DLD1 (cell line): ENCODE data around the gene RAB27B.

Experiments
- in situ Hi-C: cut with HindIII; loops from 2 replicates; pipeline ENCODE4 v1.10.0; 2017; ENCODE audit warnings: low sequenced_read_pairs

The RAB27B gene

DNA sequence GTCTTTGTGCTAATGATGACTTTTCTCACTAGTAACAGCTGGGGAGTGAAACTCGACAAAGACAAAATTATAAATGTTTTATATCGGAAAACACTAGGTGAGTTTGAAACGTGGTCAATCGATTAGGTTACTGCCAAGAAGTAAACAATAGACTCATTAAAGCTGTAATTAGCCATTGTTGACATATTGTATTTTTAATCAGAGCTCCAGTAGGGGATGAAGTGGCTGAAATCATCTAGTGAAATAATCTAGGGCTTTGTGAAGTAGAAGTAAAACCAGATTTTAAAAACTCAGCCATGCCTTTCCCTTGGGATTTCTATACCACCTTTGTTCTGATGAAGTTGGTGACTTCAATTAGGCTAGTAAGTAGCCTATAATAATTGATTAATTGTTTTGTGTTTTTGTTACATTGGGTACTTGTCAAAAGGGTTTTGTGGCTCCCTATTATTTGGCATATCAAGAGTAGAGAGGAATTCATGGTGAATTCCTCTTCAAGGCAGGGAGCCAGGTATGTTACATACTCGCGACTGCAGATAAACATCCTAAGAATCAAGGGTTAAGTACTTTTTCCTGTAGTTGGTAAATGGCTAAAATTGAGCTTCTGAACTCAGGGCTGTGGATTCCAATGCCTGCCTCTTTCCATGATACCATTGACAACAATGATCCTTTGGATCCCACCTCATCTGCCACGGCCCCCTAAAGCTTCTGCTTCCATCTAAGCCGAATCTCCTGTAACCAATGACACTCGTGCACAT lies 31.6 kb downstream of the RAB27B start:
- in situ Hi-C loops, result no loop called here

DNA sequence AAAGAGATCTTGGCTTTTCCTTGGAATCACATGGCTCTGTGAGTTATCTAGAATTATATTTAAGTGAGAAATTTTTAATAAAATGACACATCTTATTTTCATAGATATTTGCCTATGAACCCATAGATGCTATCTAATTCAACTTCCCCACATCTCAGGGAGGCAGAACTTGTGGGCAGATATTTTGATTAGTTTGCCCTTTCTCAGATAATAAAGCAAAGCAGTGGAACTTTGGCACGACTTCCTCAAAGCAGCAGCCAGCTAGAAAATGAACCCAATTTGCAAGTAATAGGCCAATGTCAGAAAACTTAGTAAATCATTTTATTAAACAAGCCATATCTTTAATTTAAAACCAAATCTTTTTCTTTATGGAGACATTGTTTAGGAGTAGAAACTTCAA lies 32.7 kb downstream of the RAB27B start:
- in situ Hi-C loops, result no loop called here

DNA sequence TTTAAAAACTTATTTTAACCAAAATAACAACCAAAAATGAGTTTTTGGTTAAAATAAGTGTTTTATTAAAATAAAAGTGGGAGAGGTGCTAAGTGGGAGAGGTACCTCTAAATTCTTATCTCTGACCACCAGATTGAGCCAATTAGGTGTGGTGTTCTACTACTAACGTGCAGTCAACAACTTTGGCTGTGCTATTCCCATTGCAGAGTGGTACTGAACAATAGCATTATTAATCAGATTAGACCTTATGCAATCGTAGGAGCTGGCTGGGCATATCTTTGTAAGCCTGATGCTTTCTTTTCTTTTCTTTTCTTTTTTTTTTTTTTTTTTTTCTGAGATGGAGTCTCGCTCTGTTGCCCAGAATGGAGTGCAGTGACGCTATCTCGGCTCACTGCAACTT lies 38.9 kb downstream of the RAB27B start:
- in situ Hi-C loops, result no loop called here

DNA sequence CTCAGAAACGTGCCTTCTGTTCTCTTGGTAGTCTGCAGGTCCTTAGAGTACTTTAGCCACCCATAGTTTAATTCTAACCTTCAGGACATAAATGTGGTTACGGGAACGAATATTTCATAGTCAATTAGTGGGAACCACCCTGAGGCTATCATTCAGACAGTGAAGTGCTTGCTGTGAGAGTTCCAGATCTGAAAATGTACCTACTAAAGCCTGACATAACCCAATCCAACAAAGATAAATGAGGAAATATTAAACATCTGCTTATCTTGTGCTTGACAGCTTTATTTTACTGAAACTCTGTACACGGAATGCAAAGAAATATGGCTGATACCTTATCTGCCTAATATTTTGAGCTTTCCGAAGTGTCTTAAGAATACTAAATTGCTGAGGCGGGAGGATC lies 43.0 kb downstream of the RAB27B start:
- in situ Hi-C loops, result no loop called here

DNA sequence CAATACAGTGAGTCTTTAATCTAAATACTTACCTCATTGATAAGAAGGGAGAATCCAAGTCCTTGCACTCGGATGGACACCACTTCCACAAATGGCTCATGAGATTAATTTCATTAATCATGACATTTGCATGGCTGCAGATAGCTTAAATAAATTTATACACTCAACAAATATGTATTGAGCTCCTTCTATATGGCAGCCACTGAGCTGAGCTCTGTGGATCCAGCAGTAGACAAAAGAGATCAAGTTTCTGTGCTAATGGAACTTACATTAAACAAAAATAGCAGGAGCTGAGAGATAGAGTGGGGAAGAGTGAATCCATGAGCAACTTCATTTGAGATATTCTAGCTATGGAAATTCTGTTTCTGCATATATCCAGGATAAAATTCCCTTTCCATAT lies 44.4 kb downstream of the RAB27B start:
- in situ Hi-C loops, result no loop called here

DNA sequence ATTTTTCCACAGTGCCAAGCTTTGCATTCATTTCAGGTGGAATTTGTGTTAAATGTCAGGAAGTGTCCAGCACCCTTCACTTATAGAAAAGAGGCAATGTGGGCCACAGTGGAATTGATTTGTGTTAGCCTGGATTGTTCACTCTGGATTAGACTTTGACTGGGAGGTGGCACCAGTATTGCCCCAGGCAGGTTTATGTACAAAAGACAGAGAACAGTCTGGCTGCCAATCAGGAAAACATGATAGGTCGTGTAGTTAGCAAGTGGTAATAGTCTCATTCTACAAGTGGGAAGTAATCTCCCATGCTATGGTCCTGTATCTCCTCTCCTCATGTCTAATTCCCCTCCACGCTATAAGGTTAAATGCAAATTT lies 45.6 kb downstream of the RAB27B start:
- in situ Hi-C loops, result no loop called here

DNA sequence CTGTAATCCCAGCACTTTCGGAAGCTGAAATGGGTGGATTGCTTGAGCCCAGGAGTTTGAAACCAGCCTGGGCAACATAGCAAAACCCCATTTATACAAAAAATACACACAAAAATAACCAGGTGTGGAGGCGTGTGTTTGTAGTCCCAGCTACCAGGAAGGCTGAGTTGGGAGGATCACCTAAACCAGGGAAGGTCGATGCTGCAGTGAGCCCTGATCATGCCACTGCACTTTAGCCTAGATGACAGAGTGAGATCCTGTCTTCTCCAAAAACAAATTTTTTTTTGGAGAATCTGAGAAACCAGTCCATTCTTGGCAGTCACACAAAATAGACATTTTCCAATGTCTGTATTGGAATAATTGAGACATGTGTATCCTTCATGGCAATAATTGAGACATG lies 46.8 kb downstream of the RAB27B start:
- in situ Hi-C loops, result no loop called here

- in situ Hi-C loops, result no loop called here
Measured at GRCh38 chr18:54877076-54877475, 48.8 kb downstream of the RAB27B start.

DNA sequence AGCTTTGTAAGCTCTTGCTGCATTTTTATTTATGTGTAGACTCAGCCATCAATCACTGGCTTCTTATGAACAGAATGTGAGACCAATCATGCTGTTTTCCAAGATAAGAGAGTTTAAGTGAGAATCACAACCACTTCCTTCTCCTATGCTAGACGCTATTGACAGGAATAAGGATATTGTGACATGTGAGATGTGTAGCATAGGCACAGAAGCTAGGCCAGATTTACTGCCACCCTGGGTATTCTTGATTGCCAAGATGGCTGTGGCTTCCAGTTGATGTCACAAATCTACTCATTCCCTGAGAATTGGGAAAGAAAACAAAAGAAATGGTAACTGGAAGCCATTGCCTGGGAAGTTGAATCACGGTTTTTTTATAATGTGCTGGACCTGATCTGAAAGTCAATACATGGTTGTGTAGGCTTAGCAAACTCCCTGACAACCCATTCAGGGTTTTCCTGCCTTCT lies 49.9 kb downstream of the RAB27B start:
- in situ Hi-C loops, result no loop called here

GRCh38 chr18:54878659-54879358 lies 50.5 kb downstream of the RAB27B start:
- in situ Hi-C loops, result no loop called here

- in situ Hi-C loops, result no loop called here
Measured at GRCh38 chr18:54879691-54880090, 51.4 kb downstream of the RAB27B start.

DNA sequence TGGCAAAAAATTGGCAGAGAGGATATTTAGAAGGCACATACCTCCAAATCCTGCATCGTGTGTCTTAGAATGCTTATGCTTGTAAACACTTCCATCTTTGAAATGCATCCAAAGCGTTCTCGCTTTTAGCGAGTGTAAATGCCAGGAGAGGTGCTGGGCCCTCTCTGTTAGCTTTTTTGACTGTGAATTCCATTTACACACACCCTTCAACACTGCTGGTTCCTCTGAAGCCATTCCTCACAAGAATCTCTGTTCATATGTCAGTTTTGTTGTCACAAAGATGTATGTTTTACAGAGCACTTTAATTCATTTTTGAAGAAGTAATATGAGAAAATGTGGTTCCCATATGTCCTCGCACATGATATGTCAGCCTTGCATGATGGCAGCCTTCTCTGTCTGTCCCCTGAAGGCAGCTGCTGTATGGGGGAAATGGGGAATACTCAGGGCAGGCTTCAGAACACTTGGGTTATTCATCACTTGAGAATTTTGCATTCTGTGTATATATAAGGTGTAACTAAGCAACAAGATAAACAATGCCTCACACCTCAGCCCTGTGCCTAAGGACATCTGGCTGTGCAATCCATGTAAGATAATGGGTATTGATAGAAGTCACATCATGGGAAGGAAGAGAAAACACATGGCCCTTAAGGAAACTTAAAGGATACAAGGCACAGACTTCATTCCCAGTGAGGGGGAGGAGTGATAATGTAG lies 52.3 kb downstream of the RAB27B start:
- in situ Hi-C loops, result no loop called here

DNA sequence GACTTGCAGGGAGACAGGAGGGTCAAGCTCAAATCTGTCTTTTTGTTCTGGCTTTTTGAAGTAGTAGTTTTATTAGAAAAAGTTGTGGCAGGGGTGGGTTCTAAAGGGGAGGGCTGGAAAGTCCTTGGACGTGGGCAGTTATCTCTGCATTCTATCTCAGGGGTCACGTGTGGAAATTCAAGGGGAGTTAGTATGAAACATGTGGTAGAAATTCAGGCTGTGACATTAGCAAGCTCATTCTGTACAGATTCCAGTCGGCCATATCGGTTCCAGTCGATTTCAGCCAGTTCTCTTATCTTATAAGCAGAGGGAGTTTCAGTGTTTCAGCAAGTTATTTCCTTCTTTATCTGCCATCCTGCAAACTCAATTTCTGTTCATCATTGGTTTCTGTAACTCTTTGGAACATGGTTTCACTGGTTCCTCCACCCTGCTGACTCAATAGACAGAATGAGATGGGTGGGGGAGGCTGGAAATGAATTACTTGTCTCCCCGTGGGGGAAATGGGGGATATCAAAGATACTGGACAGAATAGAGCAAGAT lies 53.0 kb downstream of the RAB27B start:
- in situ Hi-C loops, result no loop called here

DNA sequence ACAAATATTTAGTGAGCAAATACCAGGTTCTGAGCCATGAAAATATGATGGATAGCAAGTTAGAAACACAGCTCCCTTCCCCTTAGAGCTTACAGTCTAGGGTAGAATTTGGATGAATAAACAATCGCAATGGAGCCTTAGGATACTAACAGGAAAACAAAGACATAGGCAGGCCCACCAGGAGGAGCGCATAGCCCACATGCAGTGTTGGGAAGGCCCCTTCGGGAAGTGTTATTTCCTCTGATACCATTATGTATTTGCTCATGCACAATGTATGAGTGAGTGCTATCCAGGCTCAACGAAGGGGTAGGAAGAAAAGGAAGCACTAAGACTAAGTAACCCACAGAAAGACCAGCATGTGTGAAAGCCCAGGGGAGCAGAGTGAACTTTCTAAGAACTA lies 54.0 kb downstream of the RAB27B start:
- in situ Hi-C loops, result no loop called here

DNA sequence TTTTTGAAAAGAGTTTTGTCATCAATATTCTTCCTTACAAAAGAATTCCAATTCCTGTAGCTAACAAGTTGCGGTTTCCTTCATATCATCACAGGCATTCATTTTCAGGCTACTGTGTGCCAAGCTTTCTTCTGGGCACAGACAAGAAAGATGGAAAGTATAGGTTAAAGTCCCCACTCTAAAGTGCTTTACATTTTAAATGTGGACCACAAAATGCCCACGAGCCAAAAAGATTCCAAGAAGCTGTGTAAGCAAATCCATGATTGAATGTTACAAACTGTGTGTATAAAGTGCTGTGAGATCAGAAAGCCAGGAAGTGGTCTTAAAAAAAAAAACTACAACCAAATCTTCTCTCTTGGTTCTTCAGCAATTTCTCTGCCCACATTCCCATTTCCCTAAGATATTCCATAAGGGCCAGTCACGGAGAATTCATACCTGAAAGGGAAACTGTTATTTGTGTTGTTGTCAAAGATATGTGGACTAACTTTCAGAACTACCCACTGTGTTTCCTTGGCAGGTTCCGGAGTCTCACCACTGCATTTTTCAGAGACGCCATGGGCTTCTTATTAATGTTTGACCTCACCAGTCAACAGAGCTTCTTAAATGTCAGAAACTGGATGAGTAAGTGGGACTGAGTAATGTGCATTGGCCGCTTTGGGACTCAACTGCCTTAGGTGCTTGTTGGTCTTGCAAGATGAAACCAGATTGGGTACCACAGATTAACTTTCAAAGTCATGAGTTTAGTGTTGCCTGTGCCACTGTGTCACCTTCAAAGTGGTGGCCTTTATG lies 55.7 kb downstream of the RAB27B start:
- in situ Hi-C loops, result no loop called here

DNA sequence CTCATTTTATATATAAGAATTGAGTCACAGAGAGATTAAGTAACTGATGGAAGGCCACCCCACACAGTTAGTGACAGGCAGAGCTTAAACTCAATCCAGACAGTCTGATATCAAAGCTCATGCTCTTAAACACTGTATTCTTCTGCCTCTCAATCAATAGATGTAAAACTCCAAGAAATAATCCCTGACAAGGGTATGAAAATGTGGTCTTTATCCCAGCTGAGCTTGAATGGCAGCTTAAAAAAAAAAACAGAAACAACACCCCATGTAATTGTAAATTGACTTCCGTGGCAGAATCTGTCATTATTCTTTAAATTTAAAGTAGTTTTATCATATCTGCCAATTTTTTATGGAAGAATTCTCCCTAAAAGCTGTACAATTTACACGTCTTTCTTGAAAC lies 60.1 kb downstream of the RAB27B start:
- in situ Hi-C loops, result no loop called here

DNA sequence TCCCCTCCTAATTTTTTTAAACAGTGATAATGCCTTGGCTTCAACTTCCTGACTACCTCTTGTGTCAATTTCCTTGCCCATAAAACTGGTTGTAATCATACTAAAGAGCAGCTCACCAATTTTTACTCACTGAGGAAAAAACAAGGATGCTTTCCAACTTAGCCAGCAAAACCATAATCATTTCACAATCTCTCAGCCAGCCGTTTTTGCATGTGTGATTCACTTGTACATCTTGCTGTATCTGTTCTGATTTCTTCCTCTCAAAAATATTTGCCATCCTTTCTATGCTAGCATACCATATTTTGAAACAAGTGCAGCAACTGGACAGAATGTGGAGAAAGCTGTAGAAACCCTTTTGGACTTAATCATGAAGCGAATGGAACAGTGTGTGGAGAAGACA lies 60.7 kb downstream of the RAB27B start:
- in situ Hi-C loops, result no loop called here

GRCh38 chr18:54899500-54899899 lies 71.2 kb downstream of the RAB27B start:
- in situ Hi-C loops, result no loop called here

GRCh38 chr18:54900290-54900689 lies 72.0 kb downstream of the RAB27B start:
- in situ Hi-C loops, result no loop called here

GRCh38 chr18:54904581-54904980 lies 76.3 kb downstream of the RAB27B start:
- in situ Hi-C loops, result no loop called here

DNA sequence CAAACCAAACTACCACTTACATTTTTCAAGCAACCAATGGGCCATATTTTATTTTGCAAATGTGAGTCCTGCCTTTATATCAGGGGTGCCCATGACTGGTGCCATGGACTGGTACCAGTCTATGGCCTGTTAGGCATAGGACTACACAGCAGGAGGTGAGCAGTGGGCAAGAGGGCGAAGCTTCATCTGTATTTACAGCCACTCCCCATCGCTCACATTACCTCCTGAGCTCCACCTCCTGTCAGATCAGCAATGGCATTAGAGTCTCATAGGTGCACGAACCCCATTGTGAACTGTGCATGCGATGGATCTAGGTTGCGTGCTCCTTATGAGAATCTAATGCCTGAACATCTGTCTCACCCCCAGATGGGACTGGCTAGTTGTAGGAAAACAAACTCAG lies 77.4 kb downstream of the RAB27B start:
- in situ Hi-C loops, result no loop called here
